ENCODE data around the gene SKP1. TPM values are rescaled to one million over a fixed set of nuclear protein-coding genes. Genes with fewer than 3 reads are reported as not detected.
A peak's percentile ranks its signal among the peaks of the same experiment; 100 is the strongest.

Gene SKP1
- total RNA-seq, 1 experiment from 2014 or later = 415 TPM

GRCh38 chr5:134114886-134115805 lies 61.6 kb downstream of the SKP1 start:
- H3K4me1 Mint-ChIP-seq (ENCODE audit: insufficient read depth, unreplicated experiment) = peaks cover 16% of the 10 kb centered on the region
- BruUV-seq (replicated peaks) = no TSS peak
- H3K9me3 Mint-ChIP-seq (ENCODE audit: unreplicated experiment) = no peaks in the 10 kb centered on the region
- H3K27ac Mint-ChIP-seq (ENCODE audit: low read depth, unreplicated experiment) = no peak overlapping the region
- no peaks in the 10 kb centered on the region for H3K27me3 Mint-ChIP-seq (ENCODE audit: insufficient read depth, unreplicated experiment)
- ChIA-PET POLR2A (interaction anchor here (0.6 to 0.8 kb wide), 3 partner anchors 21 to 53 kb away, joined by 3 to 4 read pairs (median 4); no protein-coding TSS in a partner anchor), CTCF (interaction anchor here (0.9 to 2.0 kb wide), 3 partner anchors 25 to 75 kb away, joined by 3 to 13 read pairs (median 6); no protein-coding TSS in a partner anchor)
- DNase-seq (ENCODE audit: unreplicated experiment) = no peak
- H3K36me3 Mint-ChIP-seq (ENCODE audit: insufficient read depth, unreplicated experiment) = peaks cover 7% of the 10 kb centered on the region
- intact Hi-C loops (cut with micrococcal nuclease) = no loop called here
- TF ChIP-seq CTCF (IDR thresholded peaks at IDR 0.05; ENCODE audit: unreplicated experiment) = no peak
- peak overlapping the region; percentile 74 for H3K4me3 Mint-ChIP-seq (ENCODE audit: unreplicated experiment)

GRCh38 chr5:134113902-134114875 lies 62.6 kb downstream of the SKP1 start, which contains the start of gene TCF7:
Gene TCF7 (plus strand): TSS chr5:134114681. CDS start chr5:134114907, 226 bp downstream.
- no peak for TF ChIP-seq CTCF (IDR thresholded peaks at IDR 0.05; ENCODE audit: unreplicated experiment)
- no peaks in the 10 kb centered on the region for H3K9me3 Mint-ChIP-seq (ENCODE audit: unreplicated experiment)
- H3K27me3 Mint-ChIP-seq (ENCODE audit: insufficient read depth, unreplicated experiment) = no peaks in the 10 kb centered on the region
- H3K4me3 Mint-ChIP-seq (ENCODE audit: unreplicated experiment) = peak within 1 kb of the TSS; percentile 74
- no peak within 1 kb of the TSS for H3K27ac Mint-ChIP-seq (ENCODE audit: low read depth, unreplicated experiment)
- intact Hi-C loops (cut with micrococcal nuclease) = no loop called here
- H3K36me3 Mint-ChIP-seq (ENCODE audit: insufficient read depth, unreplicated experiment) = peaks cover under 1% of the 10 kb centered on the region
- no TSS peak for BruUV-seq (replicated peaks)
- H3K4me1 Mint-ChIP-seq (ENCODE audit: insufficient read depth, unreplicated experiment) = peaks cover 17% of the 10 kb centered on the region
- ChIA-PET POLR2A (interaction anchor here (0.5 to 1.2 kb wide), 7 partner anchors 22 to 1062 kb away, joined by 3 to 5 read pairs (median 4); partner anchors contain the start of gene HSPA4), CTCF (interaction anchor here (0.9 to 4.8 kb wide), 3 partner anchors 13 to 74 kb away, joined by 3 to 45 read pairs (median 13); no protein-coding TSS in a partner anchor)
- peak; percentile 90 for DNase-seq (ENCODE audit: unreplicated experiment)

GRCh38 chr5:134113363-134113889 lies 63.3 kb downstream of the SKP1 start:
- Mint-ChIP-seq H3K4me3 (ENCODE audit: unreplicated experiment) (peak overlapping the region; percentile 74), H3K36me3 (ENCODE audit: insufficient read depth, unreplicated experiment) (no peaks in the 10 kb centered on the region), H3K27ac (ENCODE audit: low read depth, unreplicated experiment) (no peak overlapping the region), H3K4me1 (ENCODE audit: insufficient read depth, unreplicated experiment) (peaks cover 17% of the 10 kb centered on the region), H3K27me3 (ENCODE audit: insufficient read depth, unreplicated experiment) (no peaks in the 10 kb centered on the region), H3K9me3 (ENCODE audit: unreplicated experiment) (no peaks in the 10 kb centered on the region)
- intact Hi-C loops (cut with micrococcal nuclease) = no loop called here
- BruUV-seq (replicated peaks) = no TSS peak
- TF ChIP-seq CTCF (IDR thresholded peaks at IDR 0.05; ENCODE audit: unreplicated experiment) = no peak
- CTCF ChIA-PET = interaction anchor here (2.0 to 4.8 kb wide), 3 partner anchors 12 to 74 kb away, joined by 13 to 87 read pairs (median 45); no protein-coding TSS in a partner anchor
- POLR2A ChIA-PET = interaction anchor here (0.5 to 1.2 kb wide), 4 partner anchors 27 to 1061 kb away, joined by 3 to 4 read pairs (median 3); partner anchors contain the start of gene HSPA4
- DNase-seq (ENCODE audit: unreplicated experiment) = no peak
